D721Med (cell line): Measurements from ENCODE around the gene PAX7.

Source experiments
- DNase-seq: peaks from one replicate; pipeline ENCODE4 v3.0.0; 2011; ENCODE audit warnings: low spot score; ENCODE audit not compliant: insufficient read length
- FAIRE-seq: peaks from 2 replicates; lab custom pipeline; 2011; peaks lifted over from hg19 to GRCh38; lab: Jason Lieb, UNC
- CTCF ChIP-seq: IDR thresholded peaks from 2 replicates; pipeline ENCODE4 v1.5.1; 2012; ENCODE audit warnings: mild to moderate bottlenecking, control low read depth; ENCODE audit not compliant: insufficient read depth; ENCODE audit errors: missing control alignments

The PAX7 gene

GRCh38 chr1:18705811-18706210 lies 75.2 kb downstream of the PAX7 start:
- TF ChIP-seq CTCF: no peak
- no peak for DNase-seq
- no peak for FAIRE-seq

DNA sequence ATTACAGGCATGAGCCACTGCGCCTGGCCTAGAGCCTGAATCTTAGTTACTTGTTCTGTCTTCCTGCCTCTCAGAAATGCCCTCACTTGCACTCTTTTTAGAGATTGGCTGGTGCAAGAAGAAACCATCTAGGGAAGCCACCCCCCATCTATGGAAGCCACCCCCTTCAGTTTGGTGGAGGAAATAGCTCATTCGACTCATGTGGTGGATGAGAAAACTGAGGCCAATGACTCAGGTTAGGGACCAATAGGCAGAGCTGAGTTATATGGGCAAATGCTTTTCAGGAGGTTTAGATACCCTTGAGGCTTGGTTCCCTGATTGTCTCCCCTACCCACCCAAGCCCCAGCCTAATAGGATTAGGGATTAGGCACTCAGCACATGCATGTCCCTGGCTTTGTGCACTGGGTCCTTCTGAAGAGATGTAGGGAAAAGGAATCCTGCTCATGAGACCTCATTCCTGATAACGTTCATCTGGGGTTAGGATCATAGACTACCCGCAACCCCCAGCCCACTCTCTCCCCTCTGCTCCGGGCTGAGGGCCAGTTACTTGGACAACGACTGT lies 77.1 kb downstream of the PAX7 start:
- FAIRE-seq: no peak
- no peak for TF ChIP-seq CTCF
- DNase-seq: peak; percentile 83

DNA sequence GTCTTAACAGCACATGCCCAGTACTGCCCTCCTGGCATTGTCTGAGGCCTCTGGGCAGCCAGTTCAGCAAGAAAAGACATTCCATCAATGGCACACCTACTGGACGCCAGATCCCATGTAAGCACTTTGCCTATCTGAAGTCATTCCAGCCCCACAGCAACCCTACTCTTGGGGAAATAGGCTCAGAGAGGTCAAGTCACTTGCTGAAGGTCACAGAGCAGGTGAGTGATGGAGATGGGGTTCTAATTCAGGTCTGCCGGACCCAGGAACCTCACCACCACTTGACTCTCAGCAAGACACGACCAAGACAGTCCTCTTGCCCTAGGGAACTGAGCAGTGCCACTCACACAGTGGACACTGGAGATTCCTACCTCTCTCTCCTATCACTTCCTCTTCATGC lies 79.4 kb downstream of the PAX7 start:
- no peak for TF ChIP-seq CTCF
- DNase-seq: no peak
- no peak for FAIRE-seq

DNA sequence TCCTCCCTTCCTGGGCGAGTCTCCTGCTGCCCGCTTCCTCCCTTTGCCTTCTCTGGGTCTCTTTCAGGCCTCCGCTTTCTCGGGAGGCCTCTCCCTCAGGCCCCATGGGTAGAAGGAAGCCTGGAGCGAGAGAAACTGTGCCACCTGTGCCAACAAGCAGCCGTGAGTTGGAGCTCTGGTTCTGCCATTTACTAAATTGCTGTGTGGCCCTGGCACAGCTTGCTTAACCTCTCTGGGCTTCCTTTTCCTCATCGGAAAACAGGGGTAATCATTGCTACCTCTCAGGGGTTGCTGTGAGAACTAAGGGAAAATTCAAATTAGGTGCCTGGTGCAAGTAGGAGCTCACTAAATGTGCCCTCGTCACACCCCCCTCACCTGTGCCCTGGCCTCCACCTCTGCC lies 80.4 kb downstream of the PAX7 start:
- FAIRE-seq: no peak
- no peak for TF ChIP-seq CTCF
- no peak for DNase-seq

- no peak for TF ChIP-seq CTCF
- DNase-seq (no peak), FAIRE-seq (no peak)
Observed at GRCh38 chr1:18711536-18712251, 81.0 kb downstream of the PAX7 start.

- TF ChIP-seq CTCF: no peak
- DNase-seq (no peak), FAIRE-seq (no peak)
Observed at GRCh38 chr1:18712252-18712600, 81.6 kb downstream of the PAX7 start.
